Left hindlimb (tissue), 1 donor: ENCODE results near the gene LDHAL6B.
"Not testable (repeated sequence)": the region's sequence is repeated elsewhere in the genome, so short reads cannot be mapped to it uniquely, and the experiment has no call there.

ENCODE experiments used
- DNase-seq: peaks from one replicate; pipeline ENCODE4 v3.0.0-alpha.2; 2018

LDHAL6B gene

GRCh38 chr15:59206623-59207183, at the start of gene LDHAL6B:
LDHAL6B (plus strand) TSS chr15:59206843; CDS start chr15:59206941, 98 bp downstream.
- DNase-seq: no peak

GRCh38 chr15:59157396-59157795, 49.2 kb upstream of the LDHAL6B start:
- DNase-seq: no peak

- DNase-seq: no peak
Measured at GRCh38 chr15:59157840-59158700, 48.6 kb upstream of the LDHAL6B start.

- no peak for DNase-seq
Measured at GRCh38 chr15:59158701-59159034, 48.0 kb upstream of the LDHAL6B start.

GRCh38 chr15:59159210-59159609, 47.4 kb upstream of the LDHAL6B start:
- DNase-seq: no peak

- DNase-seq: no peak
Measured at GRCh38 chr15:59160880-59161593, 45.6 kb upstream of the LDHAL6B start.

GRCh38 chr15:59162080-59162479, 44.6 kb upstream of the LDHAL6B start:
- not testable (repeated sequence) for DNase-seq

- DNase-seq: no peak
Measured at GRCh38 chr15:59165726-59166125, 40.9 kb upstream of the LDHAL6B start.

GRCh38 chr15:59166166-59166565, 40.5 kb upstream of the LDHAL6B start:
- DNase-seq: no peak

GRCh38 chr15:59166601-59167265, 39.9 kb upstream of the LDHAL6B start:
- DNase-seq: no peak

- DNase-seq: no peak
Measured at GRCh38 chr15:59168536-59168935, 38.1 kb upstream of the LDHAL6B start.

GRCh38 chr15:59169251-59169708, 37.4 kb upstream of the LDHAL6B start:
- DNase-seq: no peak

GRCh38 chr15:59170295-59171066, 36.2 kb upstream of the LDHAL6B start:
- peak; percentile 52 for DNase-seq

GRCh38 chr15:59171067-59171397, 35.6 kb upstream of the LDHAL6B start:
- DNase-seq: no peak

GRCh38 chr15:59172289-59172901, 34.2 kb upstream of the LDHAL6B start:
- no peak for DNase-seq

GRCh38 chr15:59173194-59173593, 33.4 kb upstream of the LDHAL6B start:
- DNase-seq: no peak

- no peak for DNase-seq
Measured at GRCh38 chr15:59174151-59174834, 32.4 kb upstream of the LDHAL6B start.

GRCh38 chr15:59174835-59175831, 31.5 kb upstream of the LDHAL6B start:
- DNase-seq: peak; percentile 58

GRCh38 chr15:59176653-59177316, 29.9 kb upstream of the LDHAL6B start:
- no peak for DNase-seq

- no peak for DNase-seq
Measured at GRCh38 chr15:59177317-59177660, 29.4 kb upstream of the LDHAL6B start.
